Activated naive CD4-positive, alpha-beta T cell (primary cell): Measurements from ENCODE around the gene USP24.
A peak's percentile ranks its signal among the peaks of the same experiment; 100 is the strongest.

ENCODE experiments used
- DNase-seq, 4 experiments: peaks; one replicate each; lab custom pipeline; 2025; lab: John Stamatoyannopoulos, UW

The USP24 gene, protein sequence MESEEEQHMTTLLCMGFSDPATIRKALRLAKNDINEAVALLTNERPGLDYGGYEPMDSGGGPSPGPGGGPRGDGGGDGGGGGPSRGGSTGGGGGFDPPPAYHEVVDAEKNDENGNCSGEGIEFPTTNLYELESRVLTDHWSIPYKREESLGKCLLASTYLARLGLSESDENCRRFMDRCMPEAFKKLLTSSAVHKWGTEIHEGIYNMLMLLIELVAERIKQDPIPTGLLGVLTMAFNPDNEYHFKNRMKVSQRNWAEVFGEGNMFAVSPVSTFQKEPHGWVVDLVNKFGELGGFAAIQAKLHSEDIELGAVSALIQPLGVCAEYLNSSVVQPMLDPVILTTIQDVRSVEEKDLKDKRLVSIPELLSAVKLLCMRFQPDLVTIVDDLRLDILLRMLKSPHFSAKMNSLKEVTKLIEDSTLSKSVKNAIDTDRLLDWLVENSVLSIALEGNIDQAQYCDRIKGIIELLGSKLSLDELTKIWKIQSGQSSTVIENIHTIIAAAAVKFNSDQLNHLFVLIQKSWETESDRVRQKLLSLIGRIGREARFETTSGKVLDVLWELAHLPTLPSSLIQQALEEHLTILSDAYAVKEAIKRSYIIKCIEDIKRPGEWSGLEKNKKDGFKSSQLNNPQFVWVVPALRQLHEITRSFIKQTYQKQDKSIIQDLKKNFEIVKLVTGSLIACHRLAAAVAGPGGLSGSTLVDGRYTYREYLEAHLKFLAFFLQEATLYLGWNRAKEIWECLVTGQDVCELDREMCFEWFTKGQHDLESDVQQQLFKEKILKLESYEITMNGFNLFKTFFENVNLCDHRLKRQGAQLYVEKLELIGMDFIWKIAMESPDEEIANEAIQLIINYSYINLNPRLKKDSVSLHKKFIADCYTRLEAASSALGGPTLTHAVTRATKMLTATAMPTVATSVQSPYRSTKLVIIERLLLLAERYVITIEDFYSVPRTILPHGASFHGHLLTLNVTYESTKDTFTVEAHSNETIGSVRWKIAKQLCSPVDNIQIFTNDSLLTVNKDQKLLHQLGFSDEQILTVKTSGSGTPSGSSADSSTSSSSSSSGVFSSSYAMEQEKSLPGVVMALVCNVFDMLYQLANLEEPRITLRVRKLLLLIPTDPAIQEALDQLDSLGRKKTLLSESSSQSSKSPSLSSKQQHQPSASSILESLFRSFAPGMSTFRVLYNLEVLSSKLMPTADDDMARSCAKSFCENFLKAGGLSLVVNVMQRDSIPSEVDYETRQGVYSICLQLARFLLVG (N-terminal part only)

DNA sequence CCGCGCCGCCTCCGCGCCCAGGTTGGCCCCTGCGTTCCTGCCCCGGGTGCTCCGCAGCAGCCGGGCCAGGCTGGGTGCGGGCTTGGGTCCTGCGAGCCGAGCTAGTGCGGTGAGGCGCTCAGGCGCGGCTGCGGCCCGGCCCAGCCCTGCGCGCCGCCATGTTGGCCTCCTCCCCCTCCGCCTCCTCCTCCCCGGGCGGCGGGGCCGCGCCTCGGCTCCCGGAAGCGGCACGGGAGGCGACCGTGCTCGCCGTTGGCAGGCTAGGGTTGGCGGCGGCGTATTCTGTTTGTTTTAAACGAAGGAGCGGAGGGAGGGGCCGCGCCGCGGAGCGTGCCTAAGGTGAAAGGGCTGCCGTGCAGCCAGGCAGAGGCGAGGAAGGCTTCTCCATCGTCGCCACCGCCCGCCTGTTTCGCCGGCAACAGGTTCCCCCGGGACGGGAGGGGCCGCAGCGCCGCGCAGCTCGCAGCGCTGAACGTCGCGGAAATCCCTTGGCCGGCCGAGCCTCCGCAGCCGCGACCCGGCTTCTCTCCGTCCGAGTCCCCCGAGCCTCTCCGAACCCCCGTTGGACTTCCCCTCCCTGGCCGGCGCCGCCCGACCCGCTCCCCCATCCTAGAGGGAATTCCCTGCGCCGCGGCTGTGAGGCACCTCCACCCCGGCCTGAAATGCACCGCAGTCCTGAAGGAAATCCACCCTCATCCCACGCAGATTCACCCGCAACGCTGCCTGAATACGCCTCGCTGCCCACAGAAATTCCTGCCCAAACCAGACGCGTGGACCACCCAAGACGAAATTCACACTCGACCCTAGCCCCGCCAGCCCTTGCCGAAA lies at the start of gene USP24:
TSS of gene USP24 (minus strand) at position 171 of the 828 bp plus-strand sequence. CDS start 251 bp downstream, outside the sequence.
- DNase-seq, result peak; percentile 58 to 80 (median 65)

DNA sequence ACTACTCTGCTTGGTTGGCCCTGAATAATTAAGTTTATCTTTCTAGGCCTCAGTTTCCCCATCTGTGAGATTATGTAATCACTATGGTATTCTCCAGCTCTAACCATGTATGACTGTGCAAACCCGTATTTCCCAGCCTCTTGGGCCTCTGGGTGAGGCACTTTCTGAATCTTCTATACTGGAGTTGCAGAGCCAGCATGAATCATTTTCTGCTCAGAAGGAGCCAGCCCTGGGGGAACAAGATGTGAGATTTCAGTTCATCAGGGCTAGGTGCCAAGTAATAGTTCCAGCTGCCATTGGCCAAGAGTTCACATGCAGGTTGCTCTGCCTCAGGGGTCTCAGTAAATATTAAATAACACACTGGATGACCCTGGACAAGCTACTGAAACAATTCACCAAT lies 47.7 kb upstream of the USP24 start:
- no peak for DNase-seq

DNA sequence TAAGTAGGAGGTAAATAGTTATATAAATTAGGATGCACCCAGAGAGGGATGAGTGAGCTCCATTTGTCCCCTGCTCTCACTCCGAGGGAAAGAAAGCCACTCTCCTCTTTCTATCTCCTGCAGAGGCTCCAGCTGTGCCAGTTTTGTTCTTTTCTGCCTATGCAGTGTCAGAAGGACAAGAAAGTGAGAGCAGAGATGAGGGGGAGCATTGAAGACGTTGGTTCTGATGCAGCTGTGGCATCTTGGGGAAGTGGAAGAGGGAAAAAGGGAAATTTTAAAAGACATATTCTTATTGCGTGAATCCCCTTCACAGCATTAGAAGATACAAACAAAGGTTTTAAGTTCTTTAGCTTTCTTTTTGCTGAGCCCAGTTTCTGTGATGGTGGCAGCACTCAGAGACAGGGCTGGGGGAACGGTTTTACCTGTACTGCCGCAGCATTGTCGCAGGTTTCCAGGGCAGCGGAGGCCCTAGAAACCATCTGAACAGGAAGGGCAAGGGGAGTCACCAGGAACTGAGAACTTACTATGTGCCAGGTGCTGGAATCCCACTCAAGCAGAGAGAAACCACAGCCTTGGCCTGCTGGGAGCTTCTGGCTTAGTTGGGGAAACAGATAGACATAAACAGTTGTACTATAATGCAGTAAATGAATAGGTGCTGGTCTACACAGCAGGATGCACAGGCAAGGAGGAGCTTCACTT lies 44.9 kb upstream of the USP24 start:
- no peak for DNase-seq

DNA sequence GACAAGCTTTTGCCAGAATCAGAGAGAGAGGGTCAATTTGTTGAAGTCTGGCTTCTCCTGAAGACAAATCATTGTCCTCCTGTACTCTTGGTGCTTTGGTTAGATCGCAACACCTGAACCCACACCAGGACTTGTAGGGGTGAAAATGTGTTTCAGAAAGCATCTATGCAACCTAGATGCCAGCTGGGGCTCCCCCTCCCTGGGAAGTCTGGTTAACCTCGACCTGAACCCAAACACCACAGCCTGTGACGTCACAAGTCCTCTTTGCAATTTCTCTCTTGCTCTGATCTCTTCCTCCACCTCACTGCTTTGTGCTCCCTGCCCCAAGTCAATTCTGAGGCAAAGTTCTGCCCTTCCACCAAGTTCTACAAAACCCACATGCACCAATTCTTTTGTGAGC lies 42.8 kb upstream of the USP24 start:
- peak in 2 of 4 experiments; percentile 17 to 35 for DNase-seq

DNA sequence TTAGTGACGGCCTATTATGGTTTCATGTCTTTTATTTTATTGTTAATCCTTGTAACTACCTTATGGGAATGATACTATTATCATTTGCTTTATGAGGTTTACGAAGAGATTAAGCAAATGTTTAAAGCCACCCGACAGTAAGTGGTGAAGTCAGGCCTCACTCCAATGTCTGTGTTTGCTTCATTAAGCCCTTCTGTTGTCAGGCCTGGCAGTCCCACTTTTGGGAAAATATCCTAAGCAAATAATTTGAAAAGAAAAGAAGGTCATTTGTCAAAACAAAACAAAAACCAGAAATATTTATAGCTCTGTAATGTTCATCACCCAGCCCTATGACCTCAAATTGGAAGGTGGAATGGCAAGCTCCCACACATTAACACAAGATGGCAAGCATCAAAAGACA lies 40.7 kb upstream of the USP24 start:
- DNase-seq, result no peak

DNA sequence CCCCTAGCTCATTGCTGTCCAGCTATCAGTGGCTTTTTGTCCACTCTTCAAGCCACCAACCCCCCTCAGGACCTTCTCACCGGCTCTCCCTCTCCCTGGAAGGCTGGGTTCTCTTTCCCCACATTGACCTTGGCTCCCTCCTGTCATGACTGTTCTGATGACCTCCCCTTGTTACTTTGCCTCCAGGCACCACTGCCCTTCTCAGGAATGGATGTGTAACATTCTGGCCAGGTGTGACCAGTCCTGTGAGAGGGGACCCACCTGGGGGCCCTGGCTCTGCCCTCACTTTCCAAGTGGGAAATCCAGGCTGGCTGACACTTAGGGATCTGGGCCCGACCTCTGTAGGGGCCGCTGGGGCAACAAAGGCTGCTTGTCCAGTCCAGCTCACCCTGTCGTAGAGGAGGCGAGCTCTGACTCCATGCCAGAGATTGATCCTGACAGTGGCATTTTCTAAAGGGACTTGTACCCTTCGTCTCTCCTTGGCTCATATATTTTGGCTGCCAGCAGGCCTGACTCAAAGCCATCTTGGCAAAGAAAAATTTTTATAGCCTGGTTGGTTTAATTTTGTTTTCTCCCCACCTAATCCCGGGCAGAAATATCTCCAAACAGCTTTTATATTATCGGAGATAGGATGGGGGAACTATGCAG lies 37.9 kb upstream of the USP24 start:
- DNase-seq, result no peak

DNA sequence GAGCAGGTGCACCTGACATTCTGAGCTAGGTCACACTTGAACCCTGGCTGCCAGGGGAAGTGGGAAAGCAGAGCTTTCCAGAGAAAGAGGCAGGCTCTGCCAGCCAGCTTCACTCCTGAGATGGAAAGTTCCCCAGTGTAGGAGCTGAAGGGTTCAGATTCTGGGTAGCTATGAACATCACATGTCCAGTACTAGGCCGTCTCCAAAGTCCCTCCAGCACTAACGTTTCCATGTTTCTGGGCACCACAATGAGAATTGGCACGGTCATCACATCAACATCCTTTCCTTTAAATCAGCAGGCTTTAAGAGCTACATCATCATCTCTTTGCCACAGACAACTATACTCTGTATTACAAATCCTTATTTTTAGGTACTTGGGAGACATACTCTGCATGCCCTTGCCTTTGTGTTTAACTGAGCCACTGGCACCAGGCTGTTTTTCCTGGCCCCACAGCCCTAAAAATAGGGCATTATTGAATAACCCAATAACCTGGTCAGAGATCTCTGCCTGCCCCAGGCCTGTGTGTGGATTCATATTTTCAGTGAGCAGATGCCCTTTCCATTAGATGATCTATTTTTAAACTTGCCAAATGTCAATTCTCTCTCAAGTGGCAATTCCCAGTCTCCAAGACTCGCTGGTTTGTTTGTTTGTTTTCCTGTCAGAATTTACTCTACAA lies 35.4 kb upstream of the USP24 start:
- DNase-seq, result no peak

DNA sequence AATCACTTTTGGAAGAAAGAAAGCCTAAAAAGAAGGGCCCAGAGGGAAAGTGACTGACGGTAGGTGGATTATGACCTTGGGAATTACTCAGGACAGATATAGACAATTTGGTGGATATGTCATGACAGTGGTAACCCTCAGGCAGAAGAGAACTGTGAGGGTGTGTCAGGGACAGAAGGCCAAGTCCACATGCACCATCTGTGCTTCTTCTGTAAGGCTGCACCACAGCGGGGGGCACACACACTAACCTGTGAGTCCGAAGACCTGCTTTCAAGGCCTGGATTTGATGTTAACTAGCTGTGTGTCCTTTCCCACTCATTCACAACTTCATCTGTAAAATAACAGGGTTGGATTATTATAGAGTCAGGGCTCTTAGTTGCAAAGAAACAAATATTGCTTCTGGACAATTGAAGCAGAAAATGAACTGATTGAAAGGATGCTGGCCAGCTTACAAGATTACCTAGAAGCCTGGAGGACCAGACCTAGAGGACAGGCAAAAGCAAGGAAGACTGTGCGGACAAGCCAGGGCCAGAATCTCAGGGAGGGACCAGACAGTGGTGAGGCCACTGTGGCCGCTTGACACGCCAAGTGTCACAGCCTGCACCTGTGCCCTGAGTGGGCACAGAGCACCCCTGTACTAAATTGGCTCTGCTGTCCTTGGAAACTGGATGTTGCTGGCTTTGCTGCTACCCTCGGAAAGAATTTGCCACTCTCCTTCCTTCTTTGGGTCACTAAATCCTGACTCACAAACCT lies 34.7 kb upstream of the USP24 start:
- no peak for DNase-seq

DNA sequence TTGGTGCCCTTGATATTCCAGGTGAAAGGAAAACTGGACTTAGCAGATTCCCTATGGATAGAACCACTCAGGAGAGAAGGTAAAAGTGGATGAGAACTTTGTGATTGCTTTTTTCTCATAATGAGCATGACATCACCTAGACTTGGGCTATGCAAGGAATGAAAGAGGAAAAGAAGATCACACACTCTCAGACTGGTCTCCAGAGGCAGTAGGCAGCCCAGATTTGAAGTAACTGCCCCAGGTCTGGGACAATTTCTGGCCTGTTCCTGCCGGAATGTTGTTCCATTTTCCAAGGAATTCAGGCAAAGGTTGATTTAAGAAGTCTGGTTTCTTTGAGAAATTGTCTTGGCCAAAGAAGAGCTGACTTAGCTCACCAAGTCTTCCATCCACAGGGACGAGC lies 31.7 kb upstream of the USP24 start:
- no peak for DNase-seq

DNA sequence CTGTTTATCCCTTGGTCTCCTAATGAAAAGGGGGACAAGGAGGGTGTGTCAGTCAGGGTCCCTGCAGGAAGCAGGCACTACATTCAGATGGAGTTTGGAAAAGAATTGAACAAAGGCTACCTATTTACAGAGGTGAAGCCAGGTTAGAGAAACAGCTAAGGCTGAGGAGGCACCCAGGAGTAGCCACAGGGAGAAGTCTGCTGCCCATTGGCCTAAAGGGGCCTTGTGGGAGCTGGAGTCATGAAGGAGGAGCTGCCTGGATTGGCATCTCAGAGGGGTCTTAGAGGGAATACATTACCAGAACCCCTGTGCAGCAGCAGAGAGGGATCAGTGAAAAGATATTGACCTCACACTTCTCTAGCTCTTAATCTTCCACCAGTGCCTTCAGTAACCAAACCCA lies 31.2 kb upstream of the USP24 start:
- DNase-seq, result no peak

DNA sequence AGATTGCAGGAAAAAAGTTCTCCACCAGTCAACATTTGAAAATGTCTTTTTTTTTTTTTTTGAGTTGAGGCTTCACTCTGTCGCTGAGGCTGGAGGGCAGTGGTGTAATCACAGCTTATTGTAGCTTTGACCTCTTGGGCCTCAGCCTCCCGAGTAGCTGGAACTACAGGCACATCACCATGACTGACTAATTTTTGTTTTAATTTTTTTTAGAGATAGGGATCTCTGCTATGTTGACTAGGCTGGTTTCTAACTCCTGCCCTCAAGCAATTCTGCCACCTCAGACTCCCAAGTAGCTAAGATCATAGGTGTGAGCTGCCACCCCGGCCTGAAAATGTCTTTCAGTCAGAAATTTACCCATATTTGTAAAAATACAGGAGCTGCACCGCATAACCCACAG lies 30.6 kb upstream of the USP24 start:
- DNase-seq, result no peak

DNA sequence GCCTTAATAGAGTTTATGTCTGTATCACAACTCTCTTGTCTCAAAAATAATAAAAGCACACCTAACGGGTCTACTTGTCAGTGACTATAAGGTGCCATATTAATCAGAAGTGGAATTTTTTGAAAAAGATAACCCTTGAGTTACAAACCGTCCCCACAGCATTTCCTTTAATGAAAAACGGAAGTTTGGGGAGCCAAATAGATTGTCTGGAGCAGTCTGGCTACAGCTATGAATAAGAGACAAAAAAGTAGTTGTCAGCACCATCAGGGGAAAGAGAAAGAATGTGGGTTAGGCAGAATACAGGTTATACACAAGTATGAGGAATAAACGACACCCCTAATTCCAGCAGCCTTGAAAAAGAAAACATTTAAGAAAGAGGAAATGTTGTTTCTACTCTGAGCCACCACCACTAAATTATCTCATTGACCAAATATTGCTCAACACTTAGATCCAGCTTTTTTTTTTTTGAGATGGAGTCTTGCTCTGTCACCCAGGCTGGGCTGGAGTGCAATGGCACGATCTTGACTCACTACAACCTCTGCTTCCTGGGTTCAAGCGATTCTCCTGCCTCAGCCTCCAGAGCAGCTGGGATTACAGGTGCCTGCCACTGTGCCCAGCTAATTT lies 29.4 kb upstream of the USP24 start:
- no peak for DNase-seq

DNA sequence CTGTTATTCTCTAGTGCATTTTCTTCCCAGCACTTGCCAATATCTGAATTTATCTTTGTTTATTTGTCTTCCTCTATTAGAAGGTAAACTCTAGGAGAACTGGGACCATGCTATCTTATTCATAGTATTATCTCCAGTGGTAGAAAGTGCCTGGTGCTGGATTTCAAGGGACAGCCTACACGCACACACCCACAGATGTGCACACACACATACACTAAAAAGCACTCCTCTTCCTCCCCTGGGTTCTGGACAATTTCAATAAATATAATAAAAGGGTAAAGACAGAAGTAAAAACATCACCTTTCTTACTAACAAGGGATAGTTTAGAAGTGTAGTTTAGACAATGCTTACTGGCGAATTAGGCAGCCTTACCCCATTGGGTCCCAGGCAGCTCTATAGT lies 28.5 kb upstream of the USP24 start:
- DNase-seq, result no peak

DNA sequence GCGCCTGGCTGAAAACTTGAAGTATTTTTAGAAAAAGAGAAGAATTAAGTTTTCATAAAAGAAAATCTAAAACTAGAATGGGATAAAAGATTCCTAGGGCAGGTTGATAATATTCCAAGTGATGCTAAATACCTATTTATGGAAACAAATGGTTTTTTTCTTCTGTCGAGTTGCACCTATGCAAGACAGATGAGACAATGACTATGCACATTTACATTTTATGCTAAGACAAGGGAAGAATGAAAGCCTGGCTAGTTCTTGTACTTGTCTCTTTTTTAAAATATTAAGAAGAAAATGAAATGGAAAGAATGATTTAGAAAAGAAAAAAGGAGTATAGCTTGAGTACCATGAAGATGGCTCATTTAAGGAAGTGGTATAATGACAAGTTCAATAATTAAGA lies 24.4 kb upstream of the USP24 start:
- DNase-seq, result no peak

DNA sequence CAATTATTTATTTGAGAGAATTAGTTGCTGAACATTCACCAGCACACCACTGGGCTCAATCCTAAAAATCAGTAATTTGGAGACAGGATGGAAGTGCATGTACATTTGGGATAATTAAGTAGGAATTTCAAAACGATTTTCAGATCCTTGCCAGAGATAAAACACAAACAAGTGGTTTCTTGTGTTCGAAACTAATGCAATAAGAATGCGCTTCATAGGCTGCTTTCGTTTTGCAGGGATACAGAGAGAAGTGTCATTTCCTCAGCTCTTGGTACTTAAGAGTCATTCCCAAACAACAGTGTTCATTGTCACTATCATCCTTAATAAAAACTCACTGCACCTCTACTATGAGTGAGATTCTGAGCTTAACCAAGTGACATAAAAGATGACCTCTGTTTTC lies 20.6 kb upstream of the USP24 start:
- DNase-seq, result no peak

DNA sequence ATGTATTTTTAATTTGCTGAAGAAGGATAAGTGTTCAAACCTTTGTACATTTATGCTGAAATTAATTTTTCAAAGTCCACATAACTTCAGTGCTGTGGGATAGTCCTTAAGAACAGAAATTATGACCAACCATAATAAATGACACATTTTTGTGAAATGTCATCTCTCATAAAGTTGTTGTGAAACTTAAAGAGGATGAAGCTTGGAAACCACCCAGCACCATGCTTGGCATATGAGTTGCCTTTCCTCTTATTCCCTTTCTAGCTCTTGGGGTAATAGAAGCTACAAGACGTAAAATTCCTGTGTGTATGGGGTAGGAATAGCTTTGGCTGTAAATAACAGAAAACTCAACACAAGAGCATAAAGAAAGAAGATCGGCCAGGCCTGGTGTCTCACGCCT lies 18.9 kb upstream of the USP24 start:
- DNase-seq, result no peak

DNA sequence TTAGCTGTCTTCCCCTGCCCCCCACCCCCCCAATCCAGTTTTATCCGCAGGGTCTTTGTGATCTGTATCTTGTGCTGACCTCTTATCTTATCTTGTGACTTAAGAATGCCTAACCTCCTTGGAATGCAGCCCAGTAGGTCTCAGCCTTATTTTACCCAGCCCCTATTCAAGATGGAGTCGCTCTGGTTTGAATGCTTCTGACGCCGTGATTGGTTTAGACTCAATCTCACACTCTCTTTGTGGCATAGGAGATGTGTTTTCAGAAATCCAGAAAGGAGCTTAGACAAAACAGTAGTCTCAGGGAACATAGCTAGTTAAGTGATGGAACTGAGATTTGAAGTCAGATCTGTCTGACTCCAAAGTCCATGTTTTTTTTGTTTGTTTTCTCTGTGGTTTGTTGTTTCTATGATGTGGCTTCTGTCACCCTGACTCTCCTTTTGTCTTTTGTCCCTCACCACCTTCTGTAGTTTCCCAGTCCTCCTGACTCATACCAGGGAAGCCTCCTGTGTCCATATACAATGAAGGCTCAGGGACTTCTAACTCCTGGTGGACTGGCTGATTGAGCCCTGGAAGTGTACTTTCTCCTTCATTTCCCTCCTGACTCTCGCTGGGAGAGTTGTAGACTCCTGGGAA lies 18.1 kb upstream of the USP24 start:
- no peak for DNase-seq
